Measurements from ENCODE around the gene MYCBP2. TPM values are rescaled to one million over a fixed set of nuclear protein-coding genes. Genes with fewer than 3 reads are reported as not detected.

The MYCBP2 gene
- total RNA-seq, 2 experiments from 2014 or later, result 121 to 125 TPM

DNA sequence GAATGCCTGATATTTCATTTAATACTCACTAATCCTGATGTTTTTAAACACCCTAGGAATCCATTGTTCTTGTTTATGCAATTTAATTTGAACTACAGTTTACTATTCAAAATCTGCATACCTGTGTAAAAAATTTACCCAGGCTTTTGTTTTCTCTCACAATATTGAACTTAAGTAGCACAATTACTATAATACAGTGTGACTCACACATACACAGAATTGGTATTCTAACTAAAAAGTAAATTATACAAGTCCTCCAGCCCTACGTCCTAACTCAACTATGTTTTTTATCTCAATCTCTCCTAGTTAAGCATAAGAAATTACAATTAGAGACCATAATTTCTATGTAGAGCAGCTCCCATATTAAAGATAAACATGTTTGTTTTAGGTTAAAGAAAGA, 41.8 kb downstream of the MYCBP2 start:
- TSS peak; percentile 16 for BruUV-seq (replicated peaks)
- intact Hi-C loops (cut with micrococcal nuclease; ENCODE audit: unreplicated experiment), result no loop called here

DNA sequence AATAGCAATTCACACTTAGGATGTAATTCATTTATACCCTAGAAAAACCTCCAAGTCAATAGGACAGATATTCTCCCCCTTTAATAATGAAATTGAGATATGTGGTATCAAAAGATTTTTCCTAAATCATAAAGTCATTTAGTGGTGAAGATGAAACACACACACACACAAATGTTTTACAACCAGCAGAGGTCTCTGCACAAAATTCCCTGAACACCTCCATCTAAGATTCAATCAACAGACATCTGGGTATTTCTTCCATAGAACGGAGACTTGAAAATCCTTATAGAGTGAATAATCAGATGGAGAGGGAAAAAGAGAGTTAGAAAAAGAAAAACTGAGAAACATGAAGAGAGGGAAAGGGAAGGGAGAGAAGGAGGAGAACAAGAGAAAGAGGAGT, 52.8 kb downstream of the MYCBP2 start:
- Histone ChIP-seq H3K79me2 (ENCODE audit: insufficient read depth, low read depth, low read length) (no peaks in the 10 kb centered on the region), H3K9me2 (ENCODE audit: insufficient read depth, low read length) (no peaks in the 10 kb centered on the region), H2AFZ (ENCODE audit: low read length) (no peak overlapping the region), H3K4me2 (ENCODE audit: low read length) (no peak overlapping the region), H3K4me1 (ENCODE audit: insufficient read depth, low read length, poor library complexity, severe bottlenecking) (no peaks in the 10 kb centered on the region), H3K9me3 (ENCODE audit: low read length) (no peaks in the 10 kb centered on the region), H3K4me3 (ENCODE audit: low read depth, low read length, poor library complexity, severe bottlenecking) (no peak overlapping the region), H3K36me3 (ENCODE audit: insufficient read depth, low read length) (peaks cover 77% of the 10 kb centered on the region), H4K20me1 (ENCODE audit: insufficient read depth, low read length) (no peaks in the 10 kb centered on the region), H3K27ac (ENCODE audit: low read depth, low read length, poor library complexity, severe bottlenecking) (no peak overlapping the region)
- ChIA-PET CTCF (ENCODE audit: unreplicated experiment) (no interaction called here), POLR2A (interaction anchor here (0.6 to 3.4 kb wide), 2 partner anchors 11 to 212 kb away, joined by 4 to 12 read pairs; no protein-coding TSS in a partner anchor)
- intact Hi-C loops (cut with micrococcal nuclease; ENCODE audit: unreplicated experiment), result loop anchor here (5.0 kb wide), 1 partner anchor 203 kb away; no protein-coding TSS in a partner anchor
- no TSS peak for BruUV-seq (replicated peaks)
- TF ChIP-seq, protein P1, sequence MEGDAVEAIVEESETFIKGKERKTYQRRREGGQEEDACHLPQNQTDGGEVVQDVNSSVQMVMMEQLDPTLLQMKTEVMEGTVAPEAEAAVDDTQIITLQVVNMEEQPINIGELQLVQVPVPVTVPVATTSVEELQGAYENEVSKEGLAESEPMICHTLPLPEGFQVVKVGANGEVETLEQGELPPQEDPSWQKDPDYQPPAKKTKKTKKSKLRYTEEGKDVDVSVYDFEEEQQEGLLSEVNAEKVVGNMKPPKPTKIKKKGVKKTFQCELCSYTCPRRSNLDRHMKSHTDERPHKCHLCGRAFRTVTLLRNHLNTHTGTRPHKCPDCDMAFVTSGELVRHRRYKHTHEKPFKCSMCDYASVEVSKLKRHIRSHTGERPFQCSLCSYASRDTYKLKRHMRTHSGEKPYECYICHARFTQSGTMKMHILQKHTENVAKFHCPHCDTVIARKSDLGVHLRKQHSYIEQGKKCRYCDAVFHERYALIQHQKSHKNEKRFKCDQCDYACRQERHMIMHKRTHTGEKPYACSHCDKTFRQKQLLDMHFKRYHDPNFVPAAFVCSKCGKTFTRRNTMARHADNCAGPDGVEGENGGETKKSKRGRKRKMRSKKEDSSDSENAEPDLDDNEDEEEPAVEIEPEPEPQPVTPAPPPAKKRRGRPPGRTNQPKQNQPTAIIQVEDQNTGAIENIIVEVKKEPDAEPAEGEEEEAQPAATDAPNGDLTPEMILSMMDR (conservative IDR thresholded peaks at IDR 0.05; ENCODE audit: low read length), result peak; percentile 61
- TF ChIP-seq EZH2phosphoT487 (IDR thresholded peaks at IDR 0.05; ENCODE audit: borderline replicate concordance, low read depth, low read length), result no peak
- DNase-seq (ENCODE audit: low spot score), result no peak

More for the DNA sequence above, 41.8 kb downstream of the MYCBP2 start:
- H3K4me1 ChIP-seq (ENCODE audit: insufficient read depth, low read length, poor library complexity, severe bottlenecking), result peaks cover 4% of the 10 kb centered on the region
- H3K79me2 ChIP-seq (ENCODE audit: insufficient read depth, low read depth, low read length), result peaks cover 11% of the 10 kb centered on the region; the same call in 1 of the 2 replicates
- ChIA-PET POLR2A (interaction anchor here (1.4 kb wide), 1 partner anchor 9 kb away, joined by 5 read pairs; no protein-coding TSS in a partner anchor), CTCF (ENCODE audit: unreplicated experiment) (no interaction called here)
- no peaks in the 10 kb centered on the region for H4K20me1 ChIP-seq (ENCODE audit: insufficient read depth, low read length)
- H3K27ac ChIP-seq (ENCODE audit: low read depth, low read length, poor library complexity, severe bottlenecking), result no peak overlapping the region
- no peaks in the 10 kb centered on the region for H3K9me3 ChIP-seq (ENCODE audit: low read length)
- H3K9me2 ChIP-seq (ENCODE audit: insufficient read depth, low read length), result no peaks in the 10 kb centered on the region
- no peak for TF ChIP-seq EZH2phosphoT487 (IDR thresholded peaks at IDR 0.05; ENCODE audit: borderline replicate concordance, low read depth, low read length)
- TF ChIP-seq, protein P1 (conservative IDR thresholded peaks at IDR 0.05; ENCODE audit: low read length), result no peak
- peaks cover 84% of the 10 kb centered on the region for H3K36me3 ChIP-seq (ENCODE audit: insufficient read depth, low read length)
- no peak overlapping the region for H3K4me3 ChIP-seq (ENCODE audit: low read depth, low read length, poor library complexity, severe bottlenecking)
- H3K4me2 ChIP-seq (ENCODE audit: low read length), result no peak overlapping the region
- H2AFZ ChIP-seq (ENCODE audit: low read length), result no peak overlapping the region
- no peak for DNase-seq (ENCODE audit: low spot score)

DNA sequence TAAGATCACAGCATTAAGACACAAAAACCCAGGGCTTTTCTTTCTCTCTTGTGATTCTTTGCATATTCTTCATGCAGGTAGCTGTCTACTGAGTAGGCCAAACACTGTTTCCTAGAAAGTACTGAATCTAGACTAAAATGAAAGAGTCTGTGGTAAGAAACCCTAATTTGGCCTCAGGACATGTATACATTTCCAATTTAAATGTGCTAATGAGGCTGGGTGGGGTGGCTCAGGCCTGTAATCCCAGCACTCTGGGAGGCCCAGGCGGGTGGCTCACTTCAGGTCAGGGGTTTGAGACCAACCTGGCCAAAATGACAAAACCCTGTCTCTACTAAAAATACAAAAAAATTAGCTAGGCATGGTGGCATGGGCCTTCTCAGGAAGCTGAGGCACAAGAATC, 57.8 kb downstream of the MYCBP2 start:
- H3K27ac ChIP-seq (ENCODE audit: low read depth, low read length, poor library complexity, severe bottlenecking), result no peak overlapping the region
- H3K9me2 ChIP-seq (ENCODE audit: insufficient read depth, low read length), result no peaks in the 10 kb centered on the region
- H3K79me2 ChIP-seq (ENCODE audit: insufficient read depth, low read depth, low read length), result no peaks in the 10 kb centered on the region
- no peaks in the 10 kb centered on the region for H4K20me1 ChIP-seq (ENCODE audit: insufficient read depth, low read length)
- H3K9me3 ChIP-seq (ENCODE audit: low read length), result no peaks in the 10 kb centered on the region
- no peak for TF ChIP-seq EZH2phosphoT487 (IDR thresholded peaks at IDR 0.05; ENCODE audit: borderline replicate concordance, low read depth, low read length)
- TF ChIP-seq, protein P1 (conservative IDR thresholded peaks at IDR 0.05; ENCODE audit: low read length), result no peak
- POLR2A ChIA-PET, result interaction anchor here (0.6 to 1.3 kb wide), 3 partner anchors 30 to 230 kb away, joined by 3 to 4 read pairs (median 3); no protein-coding TSS in a partner anchor
- CTCF ChIA-PET (ENCODE audit: unreplicated experiment), result no interaction called here
- H3K4me2 ChIP-seq (ENCODE audit: low read length), result no peak overlapping the region
- intact Hi-C loops (cut with micrococcal nuclease; ENCODE audit: unreplicated experiment), result no loop called here
- no peak for DNase-seq (ENCODE audit: low spot score)
- no peak overlapping the region for H2AFZ ChIP-seq (ENCODE audit: low read length)
- peaks cover 95% of the 10 kb centered on the region for H3K36me3 ChIP-seq (ENCODE audit: insufficient read depth, low read length)
- BruUV-seq (replicated peaks), result no TSS peak
- H3K4me1 ChIP-seq (ENCODE audit: insufficient read depth, low read length, poor library complexity, severe bottlenecking), result no peaks in the 10 kb centered on the region
- no peak overlapping the region for H3K4me3 ChIP-seq (ENCODE audit: low read depth, low read length, poor library complexity, severe bottlenecking)

All from OCI-LY7 (cell line).